Osteoblast (primary cell): Measurements from ENCODE around the gene RBBP8NL. TPM values are rescaled to one million over a fixed set of nuclear protein-coding genes. Genes with fewer than 3 reads are reported as not detected.
A peak's percentile ranks its signal among the peaks of the same experiment; 100 is the strongest.

ENCODE experiments used
- DNase-seq: peaks from one replicate; pipeline ENCODE4 v3.0.0; 2011; ENCODE audit warnings: low spot score, mixed read lengths; ENCODE audit not compliant: insufficient read length; ENCODE audit errors: missing footprints
- H2AFZ ChIP-seq: 2 replicates; pipeline ENCODE4 v1.6.0; 2011; ENCODE audit warnings: mild to moderate bottlenecking, low read length
- H3K27ac ChIP-seq: 2 replicates; pipeline ENCODE4 v1.5.1; 2011; ENCODE audit warnings: mild to moderate bottlenecking, low read depth, low read length, moderate library complexity
- H3K27me3 ChIP-seq: 2 replicates; pipeline ENCODE4 v1.6.0; 2012; ENCODE audit warnings: mild to moderate bottlenecking, control low read depth, inconsistent platforms, low read length, moderate library complexity; ENCODE audit not compliant: insufficient read depth
- H3K36me3 ChIP-seq: 2 replicates; pipeline ENCODE4 v1.5.1; 2011; ENCODE audit warnings: mild to moderate bottlenecking, low read length, control low read depth, moderate library complexity; ENCODE audit not compliant: insufficient read depth
- H3K4me1 ChIP-seq: 2 replicates; pipeline ENCODE4 v1.5.1; 2011; ENCODE audit warnings: mild to moderate bottlenecking, low read length, control low read depth, moderate library complexity; ENCODE audit not compliant: insufficient read depth
- H3K4me2 ChIP-seq: 2 replicates; pipeline ENCODE4 v1.6.0; 2011; ENCODE audit warnings: mild to moderate bottlenecking, low read length; ENCODE audit not compliant: insufficient read depth
- H3K4me3 ChIP-seq: fragments of 200-600 bp; sonication (generic); 3 replicates; pipeline ENCODE4 v1.5.1; 2012; ENCODE audit warnings: mild to moderate bottlenecking, low read length, inconsistent platforms; ENCODE audit not compliant: insufficient read depth
- H3K79me2 ChIP-seq: 2 replicates; pipeline ENCODE4 v1.6.0; 2012; ENCODE audit warnings: mild to moderate bottlenecking, low read length, control low read depth, inconsistent platforms; ENCODE audit not compliant: insufficient read depth
- H3K9me3 ChIP-seq: 2 replicates; pipeline ENCODE4 v1.5.1; 2011; ENCODE audit warnings: low read depth, low read length, control low read depth
- H4K20me1 ChIP-seq: 2 replicates; pipeline ENCODE4 v1.6.0; 2012; ENCODE audit warnings: mild to moderate bottlenecking, low read length, control low read depth; ENCODE audit not compliant: insufficient read depth
- CTCF ChIP-seq: IDR thresholded peaks from 2 replicates; pipeline ENCODE4 v1.5.1; 2011; ENCODE audit warnings: mild to moderate bottlenecking, low read depth, low read length, moderate library complexity; ENCODE audit errors: extremely low read depth
- total RNA-seq: library from RNA; depleted of rRNA; stranded (reverse); fragments of >200 nt; gene quantifications from 2 replicates; pipeline ENCODE4 v1.2.3, GENCODE V29; 2012

RBBP8NL gene
- total RNA-seq, 1 donor = not detected

- peak overlapping the region; percentile 94 for H3K4me2 ChIP-seq
- H3K79me2 ChIP-seq = peaks cover 52% of the 10 kb centered on the region
- H4K20me1 ChIP-seq = peaks cover 30% of the 10 kb centered on the region
- peaks cover 28% of the 10 kb centered on the region for H3K36me3 ChIP-seq
- no peak overlapping the region for H3K4me3 ChIP-seq
- H3K9me3 ChIP-seq = no peaks in the 10 kb centered on the region
- no peak for DNase-seq
- peak overlapping the region; percentile 67 for H3K27ac ChIP-seq
- no peak for TF ChIP-seq CTCF
- no peaks in the 10 kb centered on the region for H3K27me3 ChIP-seq
- no peak overlapping the region for H2AFZ ChIP-seq
- peaks cover 19% of the 10 kb centered on the region for H3K4me1 ChIP-seq
Observed at GRCh38 chr20:62388839-62389600, 38.3 kb downstream of the RBBP8NL start.

- H3K27me3 ChIP-seq = no peaks in the 10 kb centered on the region
- TF ChIP-seq CTCF = no peak
- H2AFZ ChIP-seq = no peak overlapping the region
- H3K4me1 ChIP-seq = peaks cover 19% of the 10 kb centered on the region
- H4K20me1 ChIP-seq = peaks cover 33% of the 10 kb centered on the region
- peak overlapping the region; percentile 94 for H3K4me2 ChIP-seq
- peak overlapping the region; percentile 96 for H3K4me3 ChIP-seq
- peaks cover 28% of the 10 kb centered on the region for H3K36me3 ChIP-seq
- peaks cover 52% of the 10 kb centered on the region for H3K79me2 ChIP-seq
- no peaks in the 10 kb centered on the region for H3K9me3 ChIP-seq
- H3K27ac ChIP-seq = peak overlapping the region; percentile 67
- no peak for DNase-seq
Observed at GRCh38 chr20:62387933-62388635, 39.3 kb downstream of the RBBP8NL start.

- Histone ChIP-seq H3K9me3 (no peaks in the 10 kb centered on the region), H3K4me1 (peaks cover 19% of the 10 kb centered on the region), H3K36me3 (peaks cover 28% of the 10 kb centered on the region), H3K4me2 (peak overlapping the region; percentile 94), H2AFZ (peak overlapping the region; percentile 47), H3K79me2 (peaks cover 54% of the 10 kb centered on the region), H3K27ac (peak overlapping the region; percentile 67), H3K27me3 (no peaks in the 10 kb centered on the region), H4K20me1 (peaks cover 33% of the 10 kb centered on the region), H3K4me3 (peak overlapping the region; percentile 96)
- no peak for TF ChIP-seq CTCF
- no peak for DNase-seq
Observed at GRCh38 chr20:62387219-62387913, 40.0 kb downstream of the RBBP8NL start.
